Gastroesophageal sphincter (tissue), 3 donors: Measurements from ENCODE around the gene ZMAT5.

Source experiments
- CTCF ChIP-seq, 4 experiments: fragments of 200-600 bp in 2 of 4; fragments of 450-650 bp in 2 of 4; sonication (generic) in 1 of 4; IDR thresholded peaks; one replicate each; pipeline ENCODE4 v1.5.1; 2017 to 2019; ENCODE audit warnings: antibody characterized with exemption in 4 of 4, mild to moderate bottlenecking in 2 of 4, moderate library complexity in 2 of 4
- EP300 ChIP-seq: sonication (generic); formaldehyde crosslinking; IDR thresholded peaks from one replicate; pipeline ENCODE4 v1.6.1; 2017; ENCODE audit warnings: antibody characterized with exemption, mild to moderate bottlenecking
- POLR2A ChIP-seq, 2 donors: fragments of 450-650 bp; IDR thresholded peaks; one replicate each; pipeline ENCODE4 v1.6.1; 2017; ENCODE audit warnings: antibody characterized with exemption in 2 of 2, mild to moderate bottlenecking in 2 of 2, moderate library complexity in 1 of 2
- POLR2AphosphoS5 ChIP-seq: sonication (generic); formaldehyde crosslinking; IDR thresholded peaks from one replicate; pipeline ENCODE4 v1.6.1; 2017; ENCODE audit warnings: antibody characterized with exemption

GRCh38 chr22:29718949-29719898, 47.6 kb downstream of the ZMAT5 start:
- TF ChIP-seq CTCF (IDR thresholded peaks at IDR 0.05) (no peak), EP300 (no peak), POLR2A (IDR thresholded peaks at IDR 0.05) (no peak), POLR2AphosphoS5 (no peak)
